Measurements from ENCODE around the gene MROH2B.

The MROH2B gene

GRCh38 chr5:40962207-40962955, 108.8 kb downstream of the MROH2B start:
- DNase-seq: no peak

- no peak for DNase-seq
These were observed 111.1 kb downstream of the MROH2B start for GRCh38 chr5:40960037-40960436.

- DNase-seq: no peak
These were observed 112.3 kb downstream of the MROH2B start for GRCh38 chr5:40958811-40959210.

GRCh38 chr5:40957048-40957447, 114.1 kb downstream of the MROH2B start:
- no peak for DNase-seq

GRCh38 chr5:40955313-40955712, 115.8 kb downstream of the MROH2B start:
- no peak for DNase-seq

All from CD4-positive, alpha-beta T cell treated with Interleukin-21 for 1 hour (primary cell).